H1 (cell line): ENCODE results near the gene TFPT. TPM values are rescaled to one million over a fixed set of nuclear protein-coding genes. Genes with fewer than 3 reads are reported as not detected.

Source experiments
- ASH2L ChIP-seq: fragments of 200-600, 300-600 bp; sonication (generic); IDR thresholded peaks from one replicate; pipeline ENCODE4 v1.7.1; 2017; ENCODE audit warnings: low read length
- CBX5 ChIP-seq: fragments of 300-800, 300-1000 bp; sonication (generic); IDR thresholded peaks from 2 replicates; pipeline ENCODE4 v1.7.1; 2016; ENCODE audit warnings: antibody characterized with exemption, low read length, low read depth
- KDM4A ChIP-seq: IDR thresholded peaks from one replicate; pipeline ENCODE4 v1.7.1; 2012; ENCODE audit warnings: low read depth, mild to moderate bottlenecking, moderate library complexity, low read length, inconsistent platforms; ENCODE audit not compliant: severe bottlenecking
- SAP30 ChIP-seq: fragments of 300-600 bp; sonication (generic); IDR thresholded peaks from 2 replicates; pipeline ENCODE4 v1.7.1; 2012; ENCODE audit warnings: low read length, moderate library complexity, mild to moderate bottlenecking, inconsistent platforms; ENCODE audit not compliant: insufficient read depth, insufficient replicate concordance
- polyA plus RNA-seq, 7 experiments: library from polyadenylated mRNA; depleted of rRNA in 3 of 7; stranded (reverse) in 5 of 7; unstranded in 2 of 7; fragments of >200 nt in 5 of 7; fragments of 200-250 nt in 2 of 7; gene quantifications; 1 replicate in 5 of 7; 2 replicates in 1 of 7; 4 replicates in 1 of 7; pipeline versions ENCODE4 v1.2.1 to v1.2.3, GENCODE V29; 2011 to 2013; ENCODE audit warnings: missing spikeins in 2 of 7, mixed read lengths in 2 of 7
- total RNA-seq: library from RNA; stranded (reverse); fragmentation: NEBNext Ultra II Directional; extraction: Animal tissue kit (Norgen Biotek cat#: 25700); gene quantifications from 2 replicates; pipeline ENCODE4 v1.2.1, GENCODE V29; 2021

Gene TFPT
- total and polyA plus RNA-seq, 2 of the 8 experiments (the other 6 are each of a cell fraction or from before 2014, with no cell fraction given): 10.4 to 17.7 TPM

- no peak for TF ChIP-seq SAP30
- TF ChIP-seq KDM4A: peak; percentile 31
- TF ChIP-seq CBX5: no peak
- TF ChIP-seq ASH2L: peak; percentile 70
- TF ChIP-seq, all 59 proteins: peak for 4
These were observed 44.8 kb upstream of the TFPT start (continued) for GRCh38 chr19:54160182-54160811.
